Limb (tissue), 2 donors: Measurements from ENCODE around the gene ERFE.

Source experiments
- DNase-seq, 2 donors: peaks; one replicate each; pipeline ENCODE4 v3.0.0-alpha.2; 2016; ENCODE audit errors: extremely low spot score in 2 of 2

Gene ERFE

DNA sequence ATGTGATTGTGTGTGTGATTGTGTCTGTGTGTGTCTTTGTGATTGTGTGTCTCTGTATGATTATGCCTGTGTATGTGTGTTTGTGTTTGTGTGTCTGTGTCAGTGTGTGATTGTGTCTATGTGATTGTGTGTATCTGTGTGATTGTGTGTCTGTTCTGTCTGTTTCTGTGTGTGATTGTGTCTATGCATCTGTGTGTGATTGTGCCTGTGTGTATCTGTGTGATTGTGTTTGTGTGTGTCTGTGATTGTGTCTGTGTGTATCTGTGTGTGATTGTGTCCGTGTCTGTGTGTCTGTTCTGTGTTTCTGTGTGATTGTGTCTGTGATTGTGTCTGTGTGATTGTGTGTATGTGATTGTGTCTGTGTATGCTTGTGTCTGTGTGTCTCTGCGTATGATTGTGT lies 32.4 kb upstream of the ERFE start:
- DNase-seq: no peak

DNA sequence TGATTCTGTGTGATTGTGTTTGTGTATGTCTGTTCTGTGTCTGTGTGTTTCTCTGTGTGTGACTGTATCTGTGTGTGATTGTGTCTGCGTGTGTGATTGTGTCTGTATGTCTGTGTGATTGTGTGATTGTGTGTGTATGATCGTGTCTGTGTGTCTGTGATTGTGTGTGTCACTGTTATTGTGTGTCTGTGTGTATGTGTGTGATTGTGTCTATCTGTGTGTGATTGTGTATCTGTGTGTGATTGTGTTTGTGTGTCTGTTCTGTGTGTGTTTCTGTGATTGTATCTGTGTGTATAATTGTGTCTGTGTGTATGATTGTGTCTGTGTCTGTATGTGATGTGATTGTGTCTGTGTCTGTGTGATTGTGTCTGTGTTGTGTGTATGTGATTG lies 32.0 kb upstream of the ERFE start:
- DNase-seq: no peak

DNA sequence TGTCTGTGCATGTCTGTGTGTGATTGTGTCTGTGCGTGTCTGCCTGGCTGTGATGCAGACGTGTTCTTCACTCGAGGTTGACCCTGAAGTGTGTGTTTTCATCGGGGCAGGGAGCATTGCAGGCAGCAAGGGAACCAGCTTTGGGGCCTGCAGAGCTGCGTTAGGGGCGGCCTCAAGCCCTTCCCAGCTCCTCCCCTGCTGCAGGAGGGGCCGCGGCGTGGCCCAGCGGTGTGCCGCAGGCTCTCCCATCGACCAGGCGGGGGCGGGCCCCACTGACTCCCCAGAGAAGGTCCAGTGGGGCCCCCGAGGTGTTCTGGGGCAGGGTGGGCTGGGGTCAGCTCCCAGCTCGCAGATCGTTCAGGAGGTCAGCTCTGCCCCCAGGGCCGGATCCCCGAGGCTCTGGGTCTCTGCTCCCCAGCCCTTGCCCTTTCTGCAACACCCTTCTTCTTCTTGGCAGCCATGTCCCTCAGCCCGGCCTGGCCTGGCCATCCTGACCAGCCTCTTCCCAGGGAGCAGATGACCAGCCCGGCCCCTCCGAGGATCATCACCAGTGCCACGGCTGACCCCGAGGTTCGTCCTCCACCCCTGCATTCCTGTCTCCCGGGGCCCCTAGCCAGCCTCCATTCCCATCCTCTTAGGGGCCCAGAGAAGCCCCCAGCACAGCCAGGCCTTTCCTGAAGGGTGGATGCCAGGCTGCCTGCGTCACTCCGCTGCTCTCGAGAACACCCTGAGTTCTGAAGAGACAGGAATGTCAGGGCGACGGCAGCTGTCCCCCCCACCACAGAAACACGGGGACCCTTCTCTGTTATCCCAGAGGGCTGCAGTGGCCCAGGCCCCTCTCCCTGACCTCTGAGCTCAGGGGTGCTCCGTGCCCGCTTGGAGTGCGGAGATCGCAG lies 31.4 kb upstream of the ERFE start:
- DNase-seq: peak; percentile 57 to 66

DNA sequence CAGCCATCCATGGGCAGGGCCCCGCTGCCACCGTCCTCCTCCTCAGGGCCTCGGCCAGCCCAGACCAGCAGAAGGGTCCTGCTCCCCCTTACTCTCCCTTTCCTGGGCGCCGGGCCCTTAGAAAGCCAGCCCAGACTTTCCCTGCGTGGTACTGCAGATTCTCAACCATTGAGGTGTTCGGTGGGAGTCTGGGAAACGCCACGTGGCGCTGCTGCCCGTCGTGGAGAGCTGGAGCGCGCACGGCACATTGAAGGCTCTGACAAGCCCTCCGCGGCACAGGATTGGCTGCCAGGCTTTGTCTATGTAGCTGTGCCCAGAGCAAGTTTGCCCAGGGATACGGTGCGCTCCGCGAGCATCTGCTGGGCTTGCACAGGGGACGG lies 30.7 kb upstream of the ERFE start:
- no peak for DNase-seq

DNA sequence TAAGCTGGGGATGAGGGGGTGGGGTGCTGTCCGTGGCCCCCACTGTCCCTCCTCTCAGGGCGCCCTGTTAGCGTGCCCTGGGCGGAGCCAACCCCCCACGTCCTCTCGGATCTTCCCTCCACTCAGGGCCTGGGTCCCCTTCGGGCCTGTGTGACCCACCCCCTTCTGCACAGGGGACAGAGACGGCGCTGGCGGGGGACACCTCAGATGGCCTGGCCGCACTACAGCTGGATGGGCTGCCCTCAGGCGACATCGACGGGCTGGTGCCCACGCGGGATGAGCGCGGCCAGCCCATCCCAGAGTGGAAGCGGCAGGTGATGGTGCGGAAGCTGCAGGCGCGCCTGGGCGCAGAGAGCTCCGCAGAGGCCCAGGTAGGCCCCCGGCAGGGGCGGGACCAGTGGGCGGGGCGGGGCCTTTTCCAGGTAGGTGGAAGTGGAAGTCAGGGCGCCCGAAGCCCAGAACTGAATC lies 30.2 kb upstream of the ERFE start:
- no peak for DNase-seq

DNA sequence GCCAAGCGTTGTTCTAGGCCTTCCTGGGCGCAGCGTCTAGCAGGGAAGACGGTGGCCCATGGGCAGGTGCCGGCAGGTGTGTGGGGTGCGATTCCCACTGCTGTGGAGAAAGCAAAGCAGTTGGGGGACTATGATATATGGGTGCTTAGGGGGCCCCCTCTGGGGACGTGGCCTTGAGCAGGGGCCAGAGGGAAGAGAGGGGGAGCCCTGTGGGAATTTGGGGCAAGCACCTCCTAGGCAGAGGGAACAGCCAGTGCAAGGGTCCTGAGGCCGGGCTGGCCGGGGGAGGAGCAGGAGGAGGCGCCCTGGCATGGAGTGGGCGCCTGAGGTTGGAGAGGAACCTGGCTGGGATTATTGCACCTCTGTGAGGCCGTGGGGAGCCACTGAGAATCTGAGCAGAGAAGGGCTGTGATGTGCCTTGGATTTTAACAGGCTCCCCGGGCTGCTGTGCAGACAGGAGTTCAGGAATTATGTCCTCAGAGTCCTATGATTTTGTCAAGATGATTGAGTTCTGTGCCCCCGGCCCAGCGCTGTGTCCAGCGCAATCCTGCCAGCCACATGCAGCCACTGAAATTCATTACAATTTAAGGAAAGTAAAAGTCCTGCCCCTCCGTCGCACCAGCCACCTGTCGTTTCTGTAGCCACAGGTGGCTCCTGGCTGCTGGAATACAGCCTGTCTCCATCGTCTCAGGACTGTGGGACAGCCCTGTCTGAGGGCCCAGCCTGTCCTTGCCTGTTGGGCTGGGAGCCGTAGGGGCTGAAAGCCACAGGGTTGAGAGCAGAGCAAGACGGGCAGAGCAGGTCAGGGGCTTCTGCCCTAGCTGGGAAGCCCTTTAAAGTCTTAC lies 29.4 kb upstream of the ERFE start:
- DNase-seq: no peak

DNA sequence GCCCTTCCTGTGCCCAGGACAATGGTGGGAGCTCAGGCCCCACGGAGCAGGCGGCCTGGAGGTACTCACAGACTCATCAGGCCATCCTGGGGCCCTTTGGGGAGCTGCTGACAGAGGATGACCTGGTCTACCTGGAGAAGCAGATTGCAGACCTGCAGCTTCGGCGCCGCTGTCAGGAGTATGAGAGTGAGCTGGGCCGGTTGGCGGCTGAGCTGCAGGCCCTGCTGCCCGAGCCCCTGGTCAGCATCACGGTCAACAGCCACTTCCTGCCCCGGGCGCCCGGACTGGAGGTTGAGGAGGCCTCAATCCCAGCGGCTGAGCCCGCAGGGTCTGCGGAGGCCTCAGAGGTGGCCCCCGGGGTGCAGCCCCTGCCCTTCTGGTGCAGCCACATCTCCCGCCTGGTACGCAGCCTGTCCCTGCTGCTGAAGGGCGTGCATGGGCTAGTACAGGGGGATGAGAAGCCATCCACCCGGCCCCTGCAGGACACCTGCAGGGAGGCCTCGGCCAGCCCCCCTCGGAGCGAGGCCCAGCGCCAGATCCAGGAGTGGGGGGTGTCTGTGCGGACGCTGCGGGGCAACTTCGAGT lies 28.6 kb upstream of the ERFE start:
- no peak for DNase-seq

DNA sequence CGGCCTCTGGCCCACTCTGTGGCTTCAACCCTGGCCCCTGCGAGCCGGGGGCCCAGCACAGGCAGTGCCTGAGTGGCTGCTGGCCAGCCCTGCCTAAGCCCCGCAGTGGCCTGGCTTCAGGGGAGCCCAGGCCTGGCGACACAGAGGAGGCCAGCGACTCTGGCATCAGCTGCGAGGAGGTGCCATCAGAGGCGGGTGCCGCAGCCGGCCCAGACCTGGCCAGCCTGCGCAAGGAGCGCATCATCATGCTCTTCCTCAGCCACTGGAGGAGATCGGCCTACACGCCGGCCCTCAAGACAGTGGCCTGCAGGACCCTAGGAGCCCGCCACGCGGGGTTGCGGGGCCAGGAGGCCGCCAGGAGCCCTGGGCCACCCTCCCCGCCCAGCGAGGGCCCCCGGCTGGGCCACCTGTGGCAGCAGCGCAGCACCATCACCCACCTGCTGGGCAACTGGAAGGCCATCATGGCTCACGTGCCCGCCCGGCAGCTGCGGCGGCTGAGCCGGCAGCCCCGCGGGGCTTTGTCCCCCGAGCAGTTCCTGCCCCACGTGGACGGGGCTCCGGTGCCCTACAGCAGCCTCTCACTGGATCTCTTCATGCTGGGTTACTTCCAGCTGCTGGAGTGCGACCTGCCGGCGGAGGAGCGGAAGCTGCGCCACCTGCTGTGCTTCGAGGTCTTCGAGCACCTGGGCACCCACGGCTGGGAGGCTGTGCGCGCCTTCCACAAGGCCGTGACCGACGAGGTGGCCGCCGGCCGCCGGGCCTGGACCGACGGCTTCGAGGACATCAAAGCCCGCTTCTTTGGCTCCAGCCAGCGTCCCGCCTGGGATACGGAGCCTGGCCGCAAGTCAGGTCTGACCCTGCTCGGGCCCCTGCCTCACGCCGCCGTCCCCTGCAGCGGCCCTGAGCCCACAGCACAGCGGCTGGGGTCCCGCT lies 27.8 kb upstream of the ERFE start:
- no peak for DNase-seq

DNA sequence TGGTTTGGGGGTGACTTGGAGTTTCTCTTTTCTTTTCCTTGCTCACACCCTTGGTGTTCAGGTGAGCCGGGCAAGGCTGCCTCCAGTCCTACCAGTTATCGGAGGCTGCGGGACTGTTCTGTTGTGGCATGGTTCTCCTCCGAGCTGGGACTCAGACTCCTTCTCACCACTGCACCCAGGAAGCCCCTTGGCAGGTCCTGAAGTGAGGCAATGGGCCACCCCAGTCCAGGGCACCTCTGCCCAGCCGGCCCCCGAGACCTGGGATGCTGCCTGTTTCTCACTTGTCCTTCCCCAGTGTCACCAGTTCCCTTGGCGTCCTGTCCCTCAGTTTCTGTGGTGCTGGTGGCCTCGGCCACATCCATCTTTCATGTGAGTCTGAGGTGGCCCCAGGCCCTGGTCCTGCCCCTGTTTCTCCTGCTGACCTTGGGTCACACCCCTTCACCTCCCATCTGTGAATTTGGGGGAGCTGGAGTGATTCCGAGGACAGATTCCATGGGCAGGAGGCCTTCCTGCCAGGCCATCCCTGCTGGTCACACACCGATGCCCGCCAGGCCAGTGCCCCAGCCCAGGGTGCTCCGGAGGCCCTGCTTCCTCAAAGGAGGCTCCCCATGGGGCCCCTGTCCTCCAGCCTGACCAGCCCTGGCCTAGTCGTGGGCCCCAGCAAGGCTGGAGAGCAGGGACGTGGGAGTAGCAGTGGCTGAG lies 26.9 kb upstream of the ERFE start:
- no peak for DNase-seq

DNA sequence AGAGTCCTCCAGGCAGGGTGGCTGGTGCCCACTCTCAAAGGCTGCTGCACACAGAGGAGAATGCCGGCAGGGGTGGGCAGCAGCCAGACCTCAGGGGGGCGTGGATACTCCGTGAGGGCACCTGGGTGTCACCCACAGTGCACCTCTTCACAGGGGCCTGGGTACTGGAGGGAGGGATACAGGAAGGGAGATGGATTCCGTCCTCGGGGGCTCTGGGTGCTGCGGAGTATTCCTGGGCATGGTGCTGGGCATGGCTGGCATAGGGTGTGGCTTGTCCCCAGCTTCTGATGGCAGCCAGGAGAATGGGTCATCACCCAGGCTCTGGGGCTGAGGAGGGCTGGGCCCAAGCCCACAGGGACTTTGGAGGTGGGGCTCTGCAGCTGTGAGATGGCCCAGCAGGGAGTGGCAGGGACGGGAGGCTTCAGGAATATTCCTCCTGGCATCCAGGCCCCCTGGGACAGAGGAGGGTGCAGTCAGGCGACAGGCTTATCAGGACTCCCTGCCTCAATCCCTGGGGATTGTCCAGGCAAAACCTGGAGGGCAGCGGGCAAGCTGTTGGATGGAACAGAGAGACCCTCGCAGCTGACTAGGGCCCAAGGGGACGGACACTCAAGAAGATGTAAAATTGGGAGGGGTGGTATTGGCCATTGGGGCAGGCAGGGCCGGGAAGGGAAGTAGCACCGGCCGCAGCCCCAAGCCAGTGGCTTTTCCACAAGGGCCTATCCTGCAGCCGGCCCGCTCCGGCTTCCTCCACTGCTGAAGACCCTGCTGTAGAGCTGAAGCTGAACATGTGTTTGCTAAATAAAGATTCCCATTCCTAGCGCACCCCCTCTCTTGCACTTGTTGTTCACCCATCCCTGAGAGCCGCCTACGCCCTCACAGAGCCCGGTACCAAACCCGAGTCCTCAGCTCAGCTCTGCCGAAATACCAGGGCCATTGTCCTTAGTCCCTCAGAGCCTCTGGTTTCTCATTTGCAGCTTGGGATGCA lies 26.0 kb upstream of the ERFE start:
- DNase-seq: no peak

DNA sequence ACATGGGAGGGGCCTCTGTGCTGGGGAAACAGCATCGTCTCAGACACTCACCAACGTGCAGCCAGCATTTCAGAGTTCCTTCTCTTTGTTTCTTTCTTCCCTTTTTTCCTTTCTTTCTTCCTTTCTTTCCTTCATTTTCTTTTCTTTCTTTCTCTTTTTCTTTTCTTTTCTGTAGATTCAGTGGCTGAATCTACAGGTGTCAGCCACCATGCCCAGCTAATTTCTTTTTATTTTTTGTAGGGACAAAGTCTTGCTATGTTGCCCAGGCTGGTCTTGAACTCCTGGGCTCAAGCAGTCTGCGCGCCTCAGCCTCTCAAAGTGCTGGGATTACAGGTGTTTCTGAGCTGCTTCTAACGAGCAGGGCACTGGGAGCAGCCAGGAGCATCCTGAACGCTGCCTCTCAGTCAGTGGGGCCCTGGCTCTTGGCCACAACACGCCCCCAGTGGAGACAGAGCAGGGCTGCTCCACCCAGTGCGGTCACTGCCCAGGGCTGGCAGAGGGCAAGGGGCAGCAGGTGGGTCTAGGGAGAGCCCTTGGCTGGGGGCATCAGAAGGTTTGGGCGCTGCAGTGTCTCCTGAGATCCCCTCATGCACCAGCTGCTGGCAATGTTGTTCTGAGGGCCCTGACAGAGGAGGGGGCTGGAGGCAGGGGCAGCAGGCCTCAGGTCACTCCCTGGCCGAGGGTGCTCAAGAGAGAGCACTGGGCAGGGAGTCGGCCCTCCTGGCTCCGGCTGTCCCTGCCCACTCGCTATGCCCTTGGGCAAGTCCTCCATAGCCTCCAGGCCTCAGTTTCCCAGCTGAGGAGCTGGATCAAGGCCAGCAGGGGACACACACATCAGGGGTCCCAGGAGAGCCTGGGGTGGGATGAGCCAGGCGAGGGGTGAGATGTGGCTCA lies 25.0 kb upstream of the ERFE start:
- DNase-seq: no peak

DNA sequence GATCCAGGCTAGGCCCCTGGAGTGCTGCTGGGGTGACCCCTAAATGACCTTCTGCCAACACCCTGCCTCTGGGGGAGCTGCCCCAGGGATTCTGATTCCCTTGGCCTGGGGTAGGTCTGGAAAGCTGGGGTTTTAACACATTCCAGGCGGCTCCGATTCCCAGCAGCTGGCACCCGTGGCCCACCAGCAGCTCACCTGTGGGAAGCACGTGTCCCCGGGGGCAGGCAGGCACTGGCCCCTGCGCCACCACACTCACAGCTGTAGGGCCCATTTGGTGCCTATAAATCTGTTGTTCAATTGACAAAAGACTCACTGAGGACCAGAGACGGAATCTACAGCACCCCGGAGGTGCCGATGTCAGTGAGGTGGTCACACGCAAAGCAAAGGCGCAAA lies 24.4 kb upstream of the ERFE start:
- no peak for DNase-seq

DNA sequence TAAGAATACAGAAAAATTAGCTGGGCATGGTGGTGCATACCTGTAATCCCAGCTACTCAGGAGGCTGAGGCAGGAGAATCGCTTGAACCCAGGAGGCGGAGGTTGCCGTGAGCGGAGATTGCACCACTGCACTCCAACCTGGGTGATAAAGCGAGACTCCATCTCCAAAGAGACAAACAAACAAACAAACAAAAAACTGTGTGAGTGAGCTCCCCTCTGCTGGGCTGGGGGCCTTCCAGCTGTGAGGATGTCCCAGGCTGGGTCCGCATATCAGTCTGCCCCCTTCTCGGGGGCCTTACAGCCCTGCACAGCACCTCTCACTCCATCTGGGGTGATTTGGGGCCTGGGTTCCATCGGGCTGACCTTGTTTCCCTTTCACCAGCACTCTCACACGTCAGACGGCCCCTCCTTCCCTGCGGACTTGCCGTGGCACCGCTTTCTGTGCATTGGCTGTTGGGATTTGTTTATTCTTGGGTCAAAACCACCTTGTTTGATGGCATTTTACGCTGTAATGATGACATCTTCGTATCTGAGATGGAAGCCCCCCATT lies 23.1 kb upstream of the ERFE start:
- DNase-seq: no peak

DNA sequence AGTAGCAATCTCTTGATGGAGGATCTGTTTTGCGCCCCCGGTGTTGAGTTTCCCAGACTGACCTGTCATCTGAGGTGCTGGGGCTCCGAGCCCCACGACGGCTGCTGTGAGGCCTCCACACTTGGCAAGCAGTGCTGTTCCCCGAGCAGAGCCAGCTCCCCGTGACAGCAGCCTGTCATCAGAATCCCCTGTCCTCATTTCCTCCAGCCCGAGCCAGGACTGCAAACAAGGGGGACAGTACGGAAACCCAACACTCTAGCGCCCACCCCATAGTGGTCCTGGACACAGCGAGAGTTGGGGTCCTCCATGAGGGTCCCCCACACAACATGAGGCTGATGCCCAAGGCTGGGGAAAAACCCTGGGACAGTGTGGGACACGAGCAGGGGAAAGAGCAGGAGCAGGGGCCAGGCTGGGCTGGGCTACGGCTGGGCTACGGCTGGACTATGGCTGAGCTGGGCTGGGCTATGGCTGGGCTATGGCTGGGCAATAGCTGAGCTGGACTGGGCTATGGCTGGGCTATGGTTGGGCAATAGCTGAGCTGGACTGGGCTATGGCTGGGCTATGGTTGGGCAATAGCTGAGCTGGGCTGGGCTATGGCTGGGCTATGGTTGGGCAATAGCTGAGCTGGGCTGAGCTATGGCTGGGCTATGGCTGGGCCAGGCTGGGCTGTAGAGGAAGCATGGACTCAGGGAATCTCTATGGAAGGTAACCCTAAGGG lies 21.8 kb upstream of the ERFE start:
- DNase-seq: no peak

DNA sequence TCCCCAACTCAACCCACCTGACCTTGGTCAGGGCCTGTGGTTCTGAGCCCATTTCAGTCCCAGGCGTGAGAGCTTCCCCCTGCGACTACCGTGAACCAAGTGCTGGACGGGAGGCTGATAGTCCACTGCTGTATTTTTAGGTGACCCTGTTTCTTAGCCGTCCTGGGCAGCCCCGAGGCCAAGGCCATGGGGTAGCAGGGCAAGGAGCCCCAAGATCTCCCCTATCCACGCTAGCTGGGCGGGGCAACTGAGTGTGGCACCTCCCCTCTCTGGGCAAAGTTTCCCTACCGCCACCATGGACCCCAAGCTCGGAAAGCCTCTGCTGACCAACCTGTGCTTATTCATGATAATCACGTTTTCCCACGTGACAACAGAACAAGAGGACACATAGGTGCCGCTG lies 20.9 kb upstream of the ERFE start:
- DNase-seq: no peak

DNA sequence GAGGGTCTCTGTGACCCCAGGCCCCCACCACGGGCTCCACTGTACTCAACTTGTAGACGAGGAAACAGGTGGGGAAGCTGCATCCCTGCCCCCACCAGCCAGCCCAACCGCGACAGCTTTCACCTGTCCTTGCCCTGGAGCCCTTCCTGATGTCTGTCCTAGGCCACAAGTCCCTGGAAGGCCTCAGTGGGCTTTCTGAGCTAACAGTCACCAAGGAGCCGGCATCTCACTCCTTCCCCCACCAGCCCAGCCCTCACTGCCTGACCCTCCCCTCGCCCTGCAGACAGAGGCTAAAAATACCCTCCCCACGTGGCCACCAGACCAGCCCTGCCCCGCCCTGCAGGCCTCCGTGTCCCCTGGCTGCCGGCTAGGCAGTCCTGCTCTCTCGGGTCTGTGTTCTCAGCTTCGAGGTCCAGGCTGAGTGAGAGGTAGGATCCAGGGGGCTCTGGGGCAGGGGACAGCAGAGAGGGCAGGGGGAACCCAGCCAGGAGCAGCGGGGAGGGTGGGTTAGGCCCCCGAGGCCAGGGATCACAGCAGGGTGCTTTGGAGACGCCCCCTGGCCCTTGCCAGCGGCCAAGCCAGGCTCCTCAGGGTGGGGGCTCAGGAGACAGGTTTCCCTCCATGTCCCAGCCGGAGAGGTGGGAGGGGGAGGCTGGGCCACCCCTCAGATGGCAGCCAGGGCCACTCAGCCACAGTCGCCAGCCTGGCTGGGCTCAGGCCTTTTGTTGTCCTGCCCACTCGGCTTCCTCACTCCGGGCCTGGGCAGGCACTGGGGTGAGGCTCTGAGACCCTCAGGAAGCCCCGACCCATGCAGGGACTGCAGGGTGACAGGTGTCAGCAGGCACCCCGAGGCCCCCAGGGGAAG lies 20.2 kb upstream of the ERFE start, which contains the start of gene KLHL30:
KLHL30 (plus strand) TSS at position 338 of the 865 bp plus-strand sequence. CDS start 2,087 bp downstream, outside the sequence.
- DNase-seq: peak in 1 of 2 donors; percentile 57
